ENCODE measurements around the gene DIAPH3. TPM values are rescaled to one million over a fixed set of nuclear protein-coding genes. Genes with fewer than 3 reads are reported as not detected.

The DIAPH3 gene
- total and polyA plus RNA-seq, 2 experiments from 2014 or later = 2.9 to 5.2 TPM

- H3K9me3 ChIP-seq (ENCODE audit: low read depth) = no peaks in the 10 kb centered on the region
- H3K27me3 ChIP-seq = no peaks in the 10 kb centered on the region
- DNase-seq (ENCODE audit: low read depth in 1 of 2, low spot score in 1 of 2) = no peak
- H3K4me3 ChIP-seq = no peak overlapping the region
- TF ChIP-seq CTCF (IDR thresholded peaks at IDR 0.05; ENCODE audit: low read depth, low read length) = no peak
- no peaks in the 10 kb centered on the region for H3K36me3 ChIP-seq
- no peaks in the 10 kb centered on the region for H3K4me1 ChIP-seq (ENCODE audit: low read depth)
- no peak overlapping the region for H3K27ac ChIP-seq
Observed at GRCh38 chr13:59738921-59739320, 424.8 kb downstream of the DIAPH3 start.

- H3K4me1 ChIP-seq (ENCODE audit: low read depth) = no peaks in the 10 kb centered on the region
- no peak for TF ChIP-seq CTCF (IDR thresholded peaks at IDR 0.05; ENCODE audit: low read depth, low read length)
- H3K27me3 ChIP-seq = no peaks in the 10 kb centered on the region
- H3K4me3 ChIP-seq = no peak overlapping the region
- no peaks in the 10 kb centered on the region for H3K9me3 ChIP-seq (ENCODE audit: low read depth)
- DNase-seq (ENCODE audit: low read depth in 1 of 2, low spot score in 1 of 2) = no peak
- no peak overlapping the region for H3K27ac ChIP-seq
- H3K36me3 ChIP-seq = no peaks in the 10 kb centered on the region
Observed at GRCh38 chr13:59734393-59734792, 429.3 kb downstream of the DIAPH3 start.

GRCh38 chr13:59733744-59734143 lies 430.0 kb downstream of the DIAPH3 start:
- DNase-seq (ENCODE audit: low read depth in 1 of 2, low spot score in 1 of 2) = no peak
- no peaks in the 10 kb centered on the region for H3K36me3 ChIP-seq
- H3K27me3 ChIP-seq = no peaks in the 10 kb centered on the region
- H3K4me1 ChIP-seq (ENCODE audit: low read depth) = peaks cover 5% of the 10 kb centered on the region
- H3K9me3 ChIP-seq (ENCODE audit: low read depth) = no peaks in the 10 kb centered on the region
- no peak overlapping the region for H3K27ac ChIP-seq
- no peak for TF ChIP-seq CTCF (IDR thresholded peaks at IDR 0.05; ENCODE audit: low read depth, low read length)
- H3K4me3 ChIP-seq = no peak overlapping the region

- Histone ChIP-seq H3K27ac (no peak overlapping the region), H3K9me3 (ENCODE audit: low read depth) (no peaks in the 10 kb centered on the region), H3K27me3 (no peaks in the 10 kb centered on the region), H3K36me3 (no peaks in the 10 kb centered on the region), H3K4me3 (no peak overlapping the region), H3K4me1 (ENCODE audit: low read depth) (peaks cover 13% of the 10 kb centered on the region)
- DNase-seq (ENCODE audit: low read depth in 1 of 2, low spot score in 1 of 2) = peak in 1 of 2 donors; percentile 14
- TF ChIP-seq CTCF (IDR thresholded peaks at IDR 0.05; ENCODE audit: low read depth, low read length) = no peak
Observed at GRCh38 chr13:59730026-59730425, 433.7 kb downstream of the DIAPH3 start.

GRCh38 chr13:59728896-59729545 lies 434.7 kb downstream of the DIAPH3 start:
- Histone ChIP-seq H3K27ac (no peak overlapping the region), H3K36me3 (no peaks in the 10 kb centered on the region), H3K4me1 (ENCODE audit: low read depth) (peaks cover 13% of the 10 kb centered on the region), H3K27me3 (no peaks in the 10 kb centered on the region), H3K9me3 (ENCODE audit: low read depth) (no peaks in the 10 kb centered on the region), H3K4me3 (no peak overlapping the region)
- no peak for TF ChIP-seq CTCF (IDR thresholded peaks at IDR 0.05; ENCODE audit: low read depth, low read length)
- DNase-seq (ENCODE audit: low read depth in 1 of 2, low spot score in 1 of 2) = no peak

Measured in cardiac muscle cell (in vitro differentiated cells and primary cell).